Spinal cord (tissue), 10 donors: Measurements from ENCODE around the gene KDM2A. TPM values are rescaled to one million over a fixed set of nuclear protein-coding genes. Genes with fewer than 3 reads are reported as not detected.
"Not testable (repeated sequence)": the region's sequence is repeated elsewhere in the genome, so short reads cannot be mapped to it uniquely, and the experiment has no call there.

Source experiments
- DNase-seq, 6 donors: peaks; one replicate each; pipeline versions ENCODE4 v3.0.0 to v3.0.0-alpha.2; 2013 to 2015; ENCODE audit warnings: low spot score in 6 of 6, low read depth in 4 of 6
- H3K27ac ChIP-seq: one replicate; pipeline ENCODE4 v1.5.1; 2013; ENCODE audit warnings: low read depth, low read length, control low read depth
- H3K27me3 ChIP-seq: one replicate; pipeline ENCODE4 v1.6.1; 2013; ENCODE audit warnings: low read length; ENCODE audit not compliant: control insufficient read depth, insufficient read depth
- H3K36me3 ChIP-seq: one replicate; pipeline ENCODE4 v1.6.1; 2013; ENCODE audit warnings: low read length; ENCODE audit not compliant: control insufficient read depth, insufficient read depth
- H3K4me1 ChIP-seq: one replicate; pipeline ENCODE4 v1.6.1; 2013; ENCODE audit warnings: low read length; ENCODE audit not compliant: control insufficient read depth, insufficient read depth
- H3K4me3 ChIP-seq: one replicate; pipeline ENCODE4 v1.5.1; 2013; ENCODE audit warnings: low read depth, low read length, control low read depth
- H3K9me3 ChIP-seq: one replicate; pipeline ENCODE4 v1.6.1; 2013; ENCODE audit warnings: low read length; ENCODE audit not compliant: control insufficient read depth, insufficient read depth
- WGBS: methylation state at CpG from one replicate; pipeline ENCODE4 v1.1.5; 2013; ENCODE audit warnings: missing lambda C conversion rate; ENCODE audit not compliant: insufficient coverage; 5-methylcytosine and 5-hydroxymethylcytosine counted together
- polyA plus RNA-seq, 2 donors: library from polyadenylated mRNA; unstranded; fragments of 120-200 nt; gene quantifications; one replicate each; pipeline ENCODE4 v1.2.1, GENCODE V29; 2013; ENCODE audit not compliant: insufficient read length in 2 of 2
- total RNA-seq, 2 donors: library from RNA; depleted of rRNA in 1 of 2; stranded (reverse); fragments of 120-200 nt in 1 of 2; fragments of >200 nt in 1 of 2; gene quantifications; one replicate each; pipeline versions ENCODE4 v1.2.3 to v1.2.4, GENCODE V29; 2013 to 2014
- donor health status: healthy.

Gene KDM2A
- total and polyA plus RNA-seq, 4 donors: 46.3 to 71.5 (median 57.3) TPM

GRCh38 chr11:67116758-67117105, 2.3 kb upstream of the KDM2A start:
- peaks cover 14% of the 10 kb centered on the region for H3K4me1 ChIP-seq
- no peak for DNase-seq
- H3K9me3 ChIP-seq: no peaks in the 10 kb centered on the region
- no CpG with 5 or more reads among the region's 3 CpGs for WGBS
- no peaks in the 10 kb centered on the region for H3K27me3 ChIP-seq
- no peak overlapping the region for H3K27ac ChIP-seq
- no peak overlapping the region for H3K4me3 ChIP-seq
- H3K36me3 ChIP-seq: no peaks in the 10 kb centered on the region

GRCh38 chr11:67117176-67117575, 1.9 kb upstream of the KDM2A start:
- Histone ChIP-seq H3K9me3 (no peaks in the 10 kb centered on the region), H3K4me3 (peak overlapping the region; percentile 11), H3K27me3 (no peaks in the 10 kb centered on the region), H3K36me3 (no peaks in the 10 kb centered on the region), H3K4me1 (peaks cover 15% of the 10 kb centered on the region), H3K27ac (peak overlapping the region; percentile 42)
- no CpG with 5 or more reads among the region's 7 CpGs for WGBS
- no peak for DNase-seq

- Histone ChIP-seq H3K4me3 (peak overlapping the region; percentile 11), H3K36me3 (no peaks in the 10 kb centered on the region), H3K9me3 (no peaks in the 10 kb centered on the region), H3K27me3 (no peaks in the 10 kb centered on the region), H3K27ac (peak overlapping the region; percentile 42), H3K4me1 (peaks cover 17% of the 10 kb centered on the region)
- WGBS: 8% methylated on average over 65 of the region's 65 CpGs
- DNase-seq: peak in 2 of 6 donors; percentile 39 to 50
These were observed 1.3 kb upstream of the KDM2A start for GRCh38 chr11:67117672-67118180.

GRCh38 chr11:67118181-67118766, 789 bp upstream of the KDM2A start:
- no peaks in the 10 kb centered on the region for H3K9me3 ChIP-seq
- WGBS: 3% methylated on average over 55 of the region's 59 CpGs
- peaks cover 17% of the 10 kb centered on the region for H3K4me1 ChIP-seq
- H3K4me3 ChIP-seq: peak overlapping the region; percentile 29
- DNase-seq: peak in 1 of 6 donors; percentile 36
- peak overlapping the region; percentile 89 for H3K27ac ChIP-seq
- no peaks in the 10 kb centered on the region for H3K36me3 ChIP-seq
- H3K27me3 ChIP-seq: no peaks in the 10 kb centered on the region

GRCh38 chr11:67119585-67120391, 725 bp downstream of the KDM2A start:
- 0% methylated on average over 58 of the region's 61 CpGs for WGBS
- DNase-seq: peak in 2 of 6 donors; percentile 39 to 47
- H3K27me3 ChIP-seq: no peaks in the 10 kb centered on the region

GRCh38 chr11:67120456-67120855, 1.4 kb downstream of the KDM2A start:
- Histone ChIP-seq H3K36me3 (peaks cover 13% of the 10 kb centered on the region), H3K27ac (peak overlapping the region; percentile 74), H3K4me3 (peak overlapping the region; percentile 85), H3K9me3 (no peaks in the 10 kb centered on the region), H3K4me1 (peaks cover 15% of the 10 kb centered on the region), H3K27me3 (no peaks in the 10 kb centered on the region)
- no CpG with 5 or more reads among the region's 12 CpGs for WGBS
- DNase-seq: no peak

More at GRCh38 chr11:67119585-67120391, 725 bp downstream of the KDM2A start:
- Histone ChIP-seq H3K4me1 (peaks cover 17% of the 10 kb centered on the region), H3K27ac (peak overlapping the region; percentile 93), H3K36me3 (peaks cover 8% of the 10 kb centered on the region), H3K9me3 (no peaks in the 10 kb centered on the region), H3K4me3 (peak overlapping the region; percentile 85)

GRCh38 chr11:67120881-67121710, 2.0 kb downstream of the KDM2A start:
- H3K4me3 ChIP-seq: peak overlapping the region; percentile 85
- DNase-seq: peak in 2 of 6 donors; percentile 16 to 30
- H3K9me3 ChIP-seq: no peaks in the 10 kb centered on the region
- 0% methylated on average over 2 of the region's 9 CpGs for WGBS
- peak overlapping the region; percentile 74 for H3K27ac ChIP-seq
- no peaks in the 10 kb centered on the region for H3K27me3 ChIP-seq
- H3K36me3 ChIP-seq: peaks cover 20% of the 10 kb centered on the region
- peaks cover 13% of the 10 kb centered on the region for H3K4me1 ChIP-seq

- H3K27ac ChIP-seq, H3K4me1 ChIP-seq, H3K4me3 ChIP-seq, DNase-seq, H3K27me3 ChIP-seq, H3K9me3 ChIP-seq: not testable (repeated sequence)
- H3K36me3 ChIP-seq: peaks cover 32% of the 10 kb centered on the region
- WGBS: 92% methylated on average over 2 of the region's 5 CpGs
These were observed 4.7 kb downstream of the KDM2A start for GRCh38 chr11:67123801-67124200.

- 97% methylated on average over 4 of the region's 8 CpGs for WGBS
- H3K36me3 ChIP-seq: peaks cover 44% of the 10 kb centered on the region
- not testable (repeated sequence) for H3K27me3 ChIP-seq, DNase-seq, H3K27ac ChIP-seq, H3K4me1 ChIP-seq, H3K4me3 ChIP-seq, H3K9me3 ChIP-seq
These were observed 7.2 kb downstream of the KDM2A start for GRCh38 chr11:67126243-67126642.
